Gastroesophageal sphincter (tissue), 3 donors: ENCODE data around the gene CCL26.

Experiments used
- CTCF ChIP-seq, 4 experiments: fragments of 200-600 bp in 2 of 4; fragments of 450-650 bp in 2 of 4; sonication (generic) in 1 of 4; IDR thresholded peaks; one replicate each; pipeline ENCODE4 v1.5.1; 2017 to 2019; ENCODE audit warnings: antibody characterized with exemption in 4 of 4, mild to moderate bottlenecking in 2 of 4, moderate library complexity in 2 of 4
- POLR2A ChIP-seq, 2 donors: fragments of 450-650 bp; IDR thresholded peaks; one replicate each; pipeline ENCODE4 v1.6.1; 2017; ENCODE audit warnings: antibody characterized with exemption in 2 of 2, mild to moderate bottlenecking in 2 of 2, moderate library complexity in 1 of 2
- POLR2AphosphoS5 ChIP-seq: sonication (generic); formaldehyde crosslinking; IDR thresholded peaks from one replicate; pipeline ENCODE4 v1.6.1; 2017; ENCODE audit warnings: antibody characterized with exemption

DNA sequence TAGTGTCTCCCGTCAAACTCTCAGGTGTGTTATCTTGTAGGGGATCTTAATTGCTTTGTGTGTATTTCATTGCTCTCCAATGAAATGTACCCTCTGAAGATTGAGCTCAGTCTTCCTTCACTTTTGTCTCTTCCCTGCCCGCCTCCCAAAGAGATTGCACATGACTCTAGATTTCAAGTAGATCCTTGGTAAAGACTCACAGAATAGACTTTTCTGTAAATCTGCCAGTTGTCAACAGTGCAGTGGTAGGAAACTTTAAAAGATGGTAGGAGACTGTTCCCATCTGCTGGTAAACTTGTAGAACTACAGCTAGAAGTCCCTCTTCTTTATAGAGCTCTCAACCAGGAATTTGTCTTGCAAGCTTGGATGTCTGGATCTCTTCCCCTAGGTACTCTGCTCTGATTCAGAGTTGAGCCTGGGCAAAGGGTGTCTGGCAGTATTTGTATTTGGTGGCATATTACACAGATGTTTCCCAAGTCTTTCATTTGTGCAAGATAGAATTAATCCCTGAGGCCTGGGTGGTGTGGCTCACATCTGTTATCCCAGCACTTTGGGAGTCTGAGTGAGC, 9.6 kb downstream of the CCL26 start:
- TF ChIP-seq POLR2A (IDR thresholded peaks at IDR 0.05) = no peak
- no peak for TF ChIP-seq POLR2AphosphoS5
- peak in 3 of 4 experiments; percentile 78 to 84 (median 81) for TF ChIP-seq CTCF (IDR thresholded peaks at IDR 0.05)
